Fibroblast of skin of back (primary cell): ENCODE data around the gene LCORL.
"Not testable (repeated sequence)": the region's sequence is repeated elsewhere in the genome, so short reads cannot be mapped to it uniquely, and the experiment has no call there.

ENCODE experiments used
- DNase-seq: peaks from one replicate; pipeline ENCODE4 v3.0.0-alpha.2; 2013

Gene LCORL

DNA sequence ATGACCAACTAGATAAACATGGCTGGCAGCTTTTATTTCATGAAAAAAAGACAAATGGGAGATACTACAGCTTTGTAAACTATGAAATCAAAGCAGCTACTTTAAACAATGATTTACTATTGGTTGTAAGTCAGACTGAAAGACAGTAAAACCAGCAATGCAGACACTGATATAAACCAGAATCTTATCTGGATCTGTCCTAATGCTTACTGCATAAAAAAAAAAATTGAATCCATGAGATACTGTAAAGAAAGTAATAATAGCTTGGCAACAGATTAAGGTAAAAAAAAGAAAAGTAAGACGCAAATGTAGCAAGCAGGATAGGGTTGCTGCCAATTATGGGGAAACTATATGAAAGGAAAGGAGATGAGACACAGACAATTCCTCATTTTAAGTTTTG, 7.3 kb downstream of the LCORL start:
- DNase-seq: no peak

DNA sequence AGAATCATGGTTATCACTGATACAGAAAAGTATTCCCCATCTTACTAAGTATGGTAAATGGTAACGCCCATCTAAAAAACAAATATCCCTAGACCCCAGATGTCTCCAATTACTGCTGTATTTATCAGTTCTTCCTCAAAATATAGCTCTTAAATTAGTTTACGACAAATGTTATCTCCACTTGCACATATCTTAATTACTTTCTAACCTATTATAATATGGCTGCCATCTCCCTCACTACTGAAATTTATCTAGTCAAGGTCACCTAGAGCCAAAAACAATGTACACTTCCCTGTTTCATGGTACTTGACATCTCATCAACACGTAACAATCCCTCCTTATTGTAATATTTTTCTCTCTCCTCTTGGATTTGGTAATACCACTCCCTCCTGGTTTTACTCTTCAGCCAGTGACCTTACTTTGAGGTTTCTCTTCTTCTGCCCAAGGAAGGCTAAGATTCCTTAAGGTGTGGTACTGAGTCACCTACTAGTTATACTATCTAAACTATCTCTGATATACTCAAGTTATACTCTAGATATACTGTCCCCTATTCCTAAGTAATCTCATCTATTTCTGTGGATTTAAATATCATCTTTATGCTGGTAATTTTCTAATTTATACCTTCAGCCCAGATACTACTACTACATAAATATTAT, 8.6 kb downstream of the LCORL start:
- DNase-seq: no peak

DNA sequence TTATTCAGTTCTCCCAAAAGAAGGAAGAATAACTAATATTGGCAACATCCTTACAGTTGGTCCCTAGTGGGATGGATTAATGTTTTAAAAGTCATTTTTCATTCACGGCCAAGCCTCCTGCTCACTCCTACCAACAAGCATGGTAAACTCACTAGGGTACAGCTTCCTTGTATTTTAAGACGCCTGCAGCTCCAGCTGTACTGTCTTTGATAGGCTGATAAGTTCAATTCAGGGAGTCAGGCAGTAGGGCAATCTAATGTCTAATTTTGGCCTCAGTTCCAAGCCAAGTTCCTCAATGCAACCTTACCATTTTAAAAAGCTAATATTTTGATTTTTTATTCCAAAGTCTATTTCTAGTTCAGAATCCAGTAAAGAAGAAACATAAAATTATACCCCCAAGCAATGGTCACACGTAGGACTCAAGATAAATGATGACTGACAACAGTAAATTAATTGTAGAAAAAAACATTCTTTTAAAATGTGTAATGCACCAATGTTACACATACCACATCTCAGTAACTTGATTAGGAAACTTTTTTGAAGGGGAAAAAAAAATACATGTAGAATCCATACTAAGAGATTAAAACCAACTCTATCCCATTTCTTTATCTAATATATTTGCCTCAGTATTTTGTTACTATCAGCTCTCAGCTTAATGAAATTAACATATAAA, 9.3 kb downstream of the LCORL start:
- DNase-seq: no peak

DNA sequence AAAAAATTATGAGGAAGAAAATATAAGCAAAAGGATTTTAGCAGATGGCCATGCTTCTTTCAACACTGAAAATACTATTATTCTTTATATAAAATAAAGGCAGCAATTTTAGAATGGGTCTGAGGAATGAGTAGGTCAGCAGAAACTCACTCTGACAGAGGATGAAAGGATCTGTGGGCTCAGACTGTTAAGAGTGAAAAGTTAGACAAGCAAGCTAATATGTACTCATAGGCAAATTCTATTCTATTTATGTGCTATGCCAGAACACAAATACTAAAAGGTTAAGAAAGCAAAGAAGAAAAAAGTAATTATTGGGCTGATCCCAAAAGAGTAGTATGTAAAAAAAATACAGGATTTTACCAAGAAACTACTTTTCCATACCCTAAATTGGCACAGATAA, 13.9 kb downstream of the LCORL start:
- no peak for DNase-seq

DNA sequence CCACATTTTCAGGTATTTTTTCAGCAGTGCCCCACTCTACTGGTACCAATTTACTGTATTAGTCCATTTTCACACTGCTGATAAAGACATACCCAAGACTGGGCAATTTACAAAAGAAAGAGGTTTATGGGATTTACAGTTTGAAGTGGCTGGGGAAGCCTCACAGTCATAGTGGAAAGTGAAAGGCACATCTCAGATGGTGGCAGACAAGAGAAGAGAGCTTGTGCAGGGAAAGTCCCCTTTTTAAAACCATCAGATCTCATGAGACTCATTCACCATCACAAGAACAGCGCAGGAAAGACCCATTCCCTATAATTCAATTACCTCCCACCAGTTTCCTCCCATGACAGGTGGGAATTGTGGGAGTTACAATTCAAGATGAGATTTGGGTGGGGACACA, 15.1 kb downstream of the LCORL start:
- not testable (repeated sequence) for DNase-seq

DNA sequence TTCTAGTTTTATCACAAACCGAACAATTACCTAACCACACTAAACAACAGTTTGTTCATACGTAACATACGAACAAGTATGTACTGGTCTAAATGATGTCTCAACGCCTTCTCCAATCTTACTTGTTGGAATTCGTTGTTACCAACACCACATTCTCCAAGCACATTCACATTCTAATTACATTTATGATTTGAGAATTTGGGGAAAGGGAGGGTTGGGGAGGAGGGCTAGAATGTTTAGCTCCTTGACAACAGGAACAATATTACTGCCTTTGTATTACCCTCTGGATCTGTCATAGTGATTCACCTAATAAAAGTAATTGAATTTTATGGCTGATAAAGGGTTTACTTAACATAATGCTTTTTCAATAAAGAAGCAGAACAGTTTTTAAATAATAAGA, 24.4 kb downstream of the LCORL start:
- no peak for DNase-seq

DNA sequence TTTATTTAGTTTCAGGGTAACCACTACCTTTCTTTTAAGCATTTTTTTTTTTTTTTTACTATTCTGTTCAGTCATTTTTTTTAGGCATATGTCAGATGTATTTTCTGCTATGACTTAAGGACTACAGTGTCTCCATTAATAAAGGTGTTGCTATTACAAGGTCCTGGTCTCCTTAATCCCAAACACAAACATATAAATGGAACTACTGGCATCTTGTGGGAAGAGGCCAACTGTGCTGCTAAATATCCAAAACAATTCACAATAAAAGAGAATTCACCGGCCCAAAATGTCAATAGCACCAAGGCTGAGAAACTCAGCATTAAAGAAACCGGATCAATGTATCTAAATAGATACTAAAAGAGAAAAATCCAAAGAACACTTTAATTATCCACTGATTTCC, 26.4 kb downstream of the LCORL start:
- no peak for DNase-seq

DNA sequence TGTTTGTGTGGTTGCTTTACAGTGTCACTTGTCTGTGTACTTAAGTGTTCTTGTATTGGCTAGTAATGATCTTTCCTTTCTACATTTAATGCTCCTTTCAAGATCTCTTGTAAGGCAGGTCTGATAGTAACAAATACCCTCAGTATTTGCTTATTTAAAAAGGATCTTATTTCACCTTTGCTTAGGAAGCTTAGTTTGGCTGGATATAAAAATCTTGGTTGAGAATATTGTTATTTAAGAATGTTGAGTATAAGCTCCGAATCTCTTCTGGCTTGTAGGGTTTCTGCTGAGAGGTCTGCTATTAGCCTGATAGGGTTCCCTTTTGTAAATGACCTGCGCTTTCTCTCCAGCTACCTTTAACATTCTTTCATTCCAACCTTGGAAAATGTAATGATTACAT, 35.7 kb downstream of the LCORL start:
- DNase-seq: no peak

DNA sequence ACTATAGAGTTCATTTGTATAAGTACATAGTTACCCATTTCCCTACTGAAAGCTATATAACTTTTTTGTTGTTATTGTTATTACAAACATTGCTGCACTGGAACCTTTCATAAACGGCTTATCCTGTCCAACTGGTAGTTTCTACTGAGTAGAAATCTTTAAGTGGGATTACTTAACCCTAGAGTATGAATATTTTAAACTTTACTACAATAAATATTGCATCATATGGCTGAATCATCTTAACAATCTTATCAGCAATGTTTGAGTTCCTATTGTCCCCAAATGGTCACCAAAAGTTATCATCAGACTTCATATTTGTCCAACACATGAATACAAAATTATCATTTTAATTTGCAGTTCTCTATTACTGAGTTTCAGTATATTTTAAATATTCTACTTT, 40.5 kb downstream of the LCORL start:
- DNase-seq: no peak

DNA sequence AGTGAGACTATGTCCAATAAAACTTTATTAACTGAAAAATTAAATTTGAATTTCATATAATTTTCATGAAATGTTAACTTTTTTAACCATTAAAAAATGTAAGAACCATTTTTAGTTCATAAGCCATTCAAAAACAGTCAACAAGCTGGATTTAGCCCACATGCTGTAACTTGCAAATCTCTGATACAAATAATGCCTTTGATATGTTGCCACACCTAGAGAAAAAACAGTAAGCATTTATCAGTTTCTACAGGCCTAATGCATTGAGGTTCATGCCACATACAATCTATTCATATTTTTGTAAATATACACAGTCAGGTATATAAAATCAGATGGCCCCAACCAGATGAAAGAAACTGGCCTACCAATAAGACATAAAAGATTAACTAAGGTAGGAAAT, 52.8 kb downstream of the LCORL start:
- DNase-seq: no peak

DNA sequence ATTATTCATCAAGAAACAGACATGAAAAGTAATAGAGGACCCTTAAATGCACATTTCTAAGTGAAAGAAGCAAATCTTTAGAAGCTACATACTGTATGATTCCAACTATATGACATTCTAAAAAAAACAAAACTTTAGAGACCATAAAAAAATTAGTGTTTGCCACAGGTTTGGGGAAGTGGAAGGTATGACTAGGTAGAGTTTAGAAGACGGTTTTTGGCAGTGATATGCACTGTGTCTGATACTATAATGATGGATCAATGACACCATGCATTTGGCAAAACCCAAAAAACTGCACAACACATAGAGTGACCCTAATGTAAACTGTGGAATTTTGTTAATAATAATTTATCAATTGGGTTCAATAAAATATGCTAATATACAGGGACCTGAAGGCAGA, 54.5 kb downstream of the LCORL start:
- DNase-seq: no peak

DNA sequence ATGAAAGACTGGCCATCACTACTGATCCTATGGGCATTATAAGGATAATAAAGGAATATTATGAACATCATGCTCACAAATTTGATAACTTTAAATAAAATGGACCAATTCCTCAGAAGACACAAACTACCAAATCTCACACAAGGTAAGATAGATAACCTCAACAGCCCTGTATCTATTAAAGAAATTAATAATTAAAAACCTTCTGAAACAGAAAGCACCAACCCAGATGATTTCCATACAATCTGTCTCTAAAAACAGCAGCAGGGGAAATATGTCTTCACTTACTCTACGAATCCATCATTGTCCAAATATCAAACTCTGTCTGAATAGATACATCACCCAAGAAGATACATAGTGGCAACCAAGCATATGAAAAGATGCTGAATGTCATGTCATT, 55.2 kb downstream of the LCORL start:
- DNase-seq: no peak

DNA sequence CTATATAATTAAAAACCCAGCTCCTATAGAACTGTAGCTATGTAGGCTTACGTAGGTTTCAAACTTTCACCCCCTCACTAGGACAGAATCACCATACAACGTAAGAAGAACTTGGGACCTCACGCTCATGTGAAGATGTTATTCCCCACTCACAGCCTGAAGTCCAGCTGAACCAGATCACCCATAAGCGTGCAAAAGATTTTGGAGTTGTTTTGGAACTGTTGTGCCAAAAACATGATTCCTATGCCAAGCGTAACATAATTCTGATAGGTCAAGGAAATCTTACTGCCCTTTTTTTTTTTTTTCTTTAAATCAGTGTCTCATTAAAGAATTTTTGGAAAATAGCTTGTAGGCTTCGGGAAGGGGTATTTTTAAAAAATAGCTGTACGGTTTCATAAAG, 57.0 kb downstream of the LCORL start:
- no peak for DNase-seq

DNA sequence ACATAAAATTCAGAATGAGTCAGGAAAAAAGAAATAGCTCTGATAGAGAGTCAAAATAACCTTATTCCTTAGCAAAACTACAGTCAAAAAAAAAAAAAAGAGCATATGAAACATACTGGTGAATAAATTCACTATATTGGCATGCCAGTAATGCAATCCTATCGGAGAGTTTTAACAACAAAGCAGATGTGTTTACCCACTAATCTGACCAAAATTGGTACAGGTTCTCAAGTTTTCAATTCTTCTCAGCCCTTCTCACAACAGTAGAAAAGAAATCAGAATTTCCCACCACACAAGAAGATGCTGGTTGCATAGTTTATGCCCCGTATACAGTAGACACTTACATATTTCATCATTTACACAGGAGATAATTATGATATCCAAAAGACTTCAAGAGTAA, 59.4 kb downstream of the LCORL start:
- DNase-seq: no peak

DNA sequence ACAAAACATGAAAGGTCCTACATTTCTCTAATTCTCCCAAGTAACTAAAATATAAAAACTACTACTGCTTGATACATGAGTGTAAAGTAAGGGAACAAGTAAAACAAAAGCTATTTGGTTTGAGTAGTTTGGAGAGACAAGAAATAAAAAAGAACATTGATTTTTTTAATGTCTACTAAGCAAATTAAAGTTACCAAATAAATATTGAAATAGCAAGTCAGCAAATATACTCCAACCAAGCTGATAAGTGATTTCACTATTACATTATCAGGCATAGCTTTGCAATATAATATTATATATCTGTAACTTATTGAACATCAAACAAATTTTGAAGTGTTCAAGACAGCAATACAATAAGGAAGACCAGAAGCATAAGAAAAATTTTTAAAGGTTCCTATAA, 60.3 kb downstream of the LCORL start:
- no peak for DNase-seq

DNA sequence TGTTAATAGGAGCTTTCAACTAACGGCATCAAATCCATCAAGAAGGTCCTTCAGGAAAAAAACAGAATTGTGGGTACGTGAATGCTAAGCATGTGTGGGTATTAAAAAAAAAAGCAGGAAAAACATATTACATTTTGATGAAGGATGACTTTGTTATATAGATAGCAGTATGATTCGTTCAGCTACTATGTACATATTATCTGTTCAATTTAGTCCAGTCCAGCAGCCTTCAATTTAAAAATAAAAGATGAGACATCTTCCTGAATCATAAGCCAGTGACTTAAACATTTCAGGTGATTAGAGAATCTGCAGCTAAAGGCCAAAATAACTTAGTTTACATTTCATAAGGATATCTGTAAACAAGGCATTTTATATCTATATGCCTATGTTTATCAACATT, 63.4 kb downstream of the LCORL start:
- peak; percentile 57 for DNase-seq

DNA sequence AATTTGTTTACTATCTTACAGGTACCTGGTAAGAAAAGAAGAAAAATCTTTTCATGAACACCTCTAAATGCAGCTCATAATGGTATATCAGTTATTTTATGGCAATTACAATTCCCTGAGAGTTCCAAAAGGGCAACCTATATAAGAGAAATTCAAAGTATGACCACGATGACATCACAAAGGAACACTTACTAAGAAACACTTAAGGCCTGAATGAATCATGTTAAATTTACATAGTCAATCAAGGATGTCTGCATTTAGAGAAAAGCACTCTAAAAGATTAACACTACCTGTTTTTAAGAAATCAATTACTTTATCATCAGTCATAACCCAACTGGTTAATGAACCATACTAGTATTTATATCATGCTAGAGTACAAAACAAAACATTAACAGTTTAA, 63.9 kb downstream of the LCORL start:
- peak; percentile 52 for DNase-seq

DNA sequence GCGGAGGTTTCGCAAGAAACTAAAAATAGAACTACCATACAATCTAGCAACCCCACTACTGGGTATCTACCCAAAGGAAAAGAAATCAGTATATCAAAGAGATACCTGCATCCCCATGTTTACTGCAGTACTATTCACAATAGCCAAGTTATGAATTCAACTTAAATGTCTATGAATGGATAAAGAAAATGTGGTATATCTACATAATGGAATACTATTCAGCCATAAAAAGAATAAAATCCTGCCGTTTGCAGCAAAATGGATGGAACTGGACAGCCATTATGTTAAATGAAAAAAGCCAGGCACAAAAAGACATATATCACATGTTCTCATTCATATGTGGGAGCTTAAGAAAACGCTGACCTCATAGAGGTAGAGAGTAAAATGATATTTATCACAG, 65.3 kb downstream of the LCORL start:
- no peak for DNase-seq

DNA sequence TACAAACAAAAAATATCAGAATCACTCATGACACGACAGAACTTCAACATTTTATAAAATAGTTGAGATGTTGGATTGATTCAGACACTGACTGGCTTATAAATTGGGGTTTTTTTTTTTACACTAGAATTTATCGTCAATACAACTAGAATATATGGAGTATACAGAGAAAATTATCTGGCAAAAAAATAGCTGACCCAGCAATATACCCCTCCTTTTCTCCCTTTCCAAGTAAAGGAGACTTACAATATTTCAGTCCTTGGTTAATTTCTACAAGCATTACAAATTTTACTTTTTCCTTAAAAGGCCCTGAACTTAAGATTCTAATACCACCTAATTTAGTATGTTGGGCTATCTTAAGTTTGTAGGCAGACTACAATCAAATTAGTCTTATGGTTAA, 76.3 kb downstream of the LCORL start:
- DNase-seq: no peak

DNA sequence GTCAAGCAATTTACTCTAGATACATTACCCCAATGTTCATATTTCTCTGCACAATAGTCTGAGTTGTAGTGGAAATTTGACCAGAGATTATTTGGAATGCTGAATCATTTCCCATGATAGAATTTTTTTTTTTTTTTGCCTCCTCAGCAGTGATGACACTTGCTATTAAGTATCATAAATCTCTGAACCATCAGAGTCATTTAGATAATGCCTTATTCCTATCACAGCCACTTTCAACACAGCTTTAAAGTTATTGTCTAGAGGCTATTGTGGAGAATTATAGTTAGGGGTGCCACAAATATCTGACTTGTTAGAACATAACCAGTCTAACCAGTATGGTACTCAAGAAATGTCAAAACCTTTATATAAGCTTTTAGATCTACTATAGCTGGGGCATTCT, 79.8 kb downstream of the LCORL start:
- DNase-seq: peak; percentile 15

DNA sequence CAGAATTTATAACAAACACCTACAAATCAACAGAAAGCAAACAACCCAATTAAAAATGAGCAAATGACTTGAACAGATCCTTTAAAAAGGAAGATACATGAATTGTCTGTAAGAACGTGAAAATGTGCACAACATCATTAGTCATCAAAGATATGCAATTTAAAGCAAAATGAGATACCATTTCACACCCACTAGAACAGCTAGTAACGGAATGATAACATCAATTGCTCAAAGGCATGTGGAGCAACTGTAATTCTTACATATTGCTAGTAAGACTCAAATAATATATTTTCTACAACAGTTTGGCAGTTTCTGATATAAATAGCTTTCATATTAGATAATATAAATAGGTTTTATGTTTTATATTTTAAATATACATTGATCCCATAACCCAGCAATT, 82.5 kb downstream of the LCORL start:
- DNase-seq: no peak

DNA sequence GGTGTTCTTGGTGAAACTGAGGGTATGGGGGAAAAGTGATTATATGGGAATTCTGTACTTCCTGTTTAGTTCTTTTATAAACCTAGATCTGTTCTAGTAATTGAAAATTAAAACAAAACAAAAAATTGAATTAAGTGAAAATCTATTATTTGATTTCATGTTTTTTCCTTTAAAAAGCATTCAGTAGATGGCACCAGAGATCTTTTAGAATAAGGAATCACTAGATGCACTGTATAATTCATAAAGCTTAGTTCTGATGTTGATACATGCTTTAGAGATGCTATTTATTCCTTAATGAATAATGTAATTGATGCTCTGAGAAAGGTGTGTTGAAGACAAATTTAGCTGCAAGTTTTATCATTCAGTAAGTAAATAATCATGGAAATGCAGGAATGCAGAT, 87.3 kb downstream of the LCORL start:
- no peak for DNase-seq

DNA sequence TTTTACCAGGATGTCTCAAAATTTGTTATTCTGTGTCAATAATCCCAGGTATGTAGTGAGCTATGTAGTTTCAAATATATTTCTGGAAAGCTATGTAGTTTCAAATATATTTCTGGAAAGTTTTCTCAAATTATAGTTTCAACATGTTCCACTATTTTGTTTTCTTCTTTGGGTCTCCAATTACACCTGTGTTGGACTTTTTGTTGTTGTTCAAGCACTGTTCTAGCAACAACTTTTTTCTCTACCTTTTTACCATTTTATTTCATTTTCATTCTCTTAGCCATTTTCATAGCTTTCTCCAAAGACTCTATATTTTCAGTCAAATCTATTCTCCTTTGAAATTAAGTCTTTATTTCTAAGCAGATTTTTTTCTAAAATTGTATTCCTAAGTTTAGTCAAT, 88.4 kb downstream of the LCORL start:
- DNase-seq: no peak

DNA sequence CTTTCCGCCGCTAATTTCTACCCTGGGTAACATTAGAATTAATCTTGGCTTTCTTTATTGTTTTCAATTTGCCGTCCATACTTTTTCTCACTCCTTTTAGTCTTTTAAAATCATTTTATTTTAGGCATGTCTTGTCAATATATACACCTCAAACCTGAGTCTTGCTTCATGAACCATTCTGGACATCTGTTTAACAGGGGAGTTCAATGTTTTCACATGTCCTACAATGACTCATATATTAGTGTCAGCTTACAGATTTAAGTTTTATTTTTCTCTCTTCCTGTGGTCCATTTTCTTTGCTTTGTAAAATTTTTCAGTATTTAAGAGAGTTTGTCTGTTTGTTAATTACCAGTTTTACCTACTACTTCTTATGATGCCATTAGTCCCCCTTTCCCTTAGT, 89.5 kb downstream of the LCORL start:
- DNase-seq: no peak

DNA sequence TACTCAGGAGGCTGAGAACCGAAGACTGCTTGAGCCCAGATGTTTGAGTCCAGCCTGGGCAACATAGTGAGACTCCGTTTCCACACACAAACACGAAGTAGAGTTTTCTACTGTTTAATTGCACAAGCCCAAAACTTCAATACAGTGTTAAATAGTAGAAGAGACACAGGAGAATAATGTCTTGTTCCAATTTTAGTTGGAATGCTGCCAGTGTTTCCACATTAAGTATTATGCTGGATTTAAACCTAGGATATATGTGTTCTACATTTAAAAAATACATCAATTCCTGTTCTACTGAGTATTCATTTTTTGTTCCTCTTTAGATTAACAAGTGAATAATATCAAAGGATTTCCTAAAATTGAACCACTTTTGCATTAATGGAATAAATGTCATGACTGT, 91.3 kb downstream of the LCORL start:
- DNase-seq: no peak
